NT2/D1 (cell line): ENCODE measurements around the gene PFKP.

ENCODE experiments used
- DNase-seq: peaks from one replicate; pipeline ENCODE4 v3.0.0-alpha.2; 2011; ENCODE audit warnings: low read depth, low spot score
- H3K27me3 ChIP-seq: 2 replicates; pipeline ENCODE4 v1.6.0; 2011; ENCODE audit warnings: mild to moderate bottlenecking; ENCODE audit not compliant: insufficient read length, insufficient read depth
- H3K36me3 ChIP-seq: 2 replicates; pipeline ENCODE4 v1.6.1; 2011; ENCODE audit warnings: mild to moderate bottlenecking, low read length, mixed read lengths; ENCODE audit not compliant: insufficient read depth, insufficient read length
- H3K4me1 ChIP-seq: 2 replicates; pipeline ENCODE4 v1.5.1; 2011; ENCODE audit not compliant: insufficient read depth, insufficient read length
- H3K4me3 ChIP-seq: 2 replicates; pipeline ENCODE4 v1.5.1; 2011; ENCODE audit warnings: low read depth; ENCODE audit not compliant: insufficient read length
- H3K9ac ChIP-seq: 2 replicates; pipeline ENCODE4 v1.6.0; 2011; ENCODE audit warnings: low read depth; ENCODE audit not compliant: insufficient read length
- H3K9me3 ChIP-seq: 2 replicates; pipeline ENCODE4 v1.5.1; 2011; ENCODE audit warnings: mild to moderate bottlenecking, low read length; ENCODE audit not compliant: insufficient read depth
- SUZ12 ChIP-seq: IDR thresholded peaks from 2 replicates; pipeline ENCODE4 v1.6.1; 2011; ENCODE audit not compliant: insufficient read length, insufficient read depth; ENCODE audit errors: extremely low read depth
- YY1 ChIP-seq: IDR thresholded peaks from 2 replicates; pipeline ENCODE4 v1.6.1; 2011; ENCODE audit not compliant: insufficient read length, insufficient read depth
- ZNF274 ChIP-seq: IDR thresholded peaks from 2 replicates; pipeline ENCODE4 v1.6.1; 2011; ENCODE audit warnings: mild to moderate bottlenecking, low read depth, low read length

Gene PFKP

GRCh38 chr10:3037182-3037581 is 30.2 kb upstream of the PFKP start:
- peaks cover 9% of the 10 kb centered on the region; the same call in 1 of the 2 replicates for H3K9me3 ChIP-seq

DNA sequence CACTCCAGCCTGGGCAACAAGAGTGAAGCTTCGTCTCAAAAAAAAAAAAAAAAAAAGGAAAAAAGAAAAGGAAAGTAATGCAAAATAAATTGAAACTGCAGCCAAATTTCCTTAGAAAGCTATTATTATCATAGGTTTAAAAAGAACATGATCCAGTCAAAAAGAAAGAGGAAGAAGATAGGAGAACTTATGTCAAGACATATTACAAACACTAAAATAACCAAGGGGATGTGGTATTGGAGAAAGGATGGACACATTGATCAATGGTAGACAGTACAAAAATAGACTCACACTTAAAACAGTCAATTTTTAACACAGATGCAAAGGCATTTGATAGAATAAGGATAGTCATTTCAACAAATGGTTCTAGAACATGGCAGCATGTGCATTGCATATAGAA is 27.3 kb upstream of the PFKP start:
- DNase-seq: no peak
- peaks cover 9% of the 10 kb centered on the region; the same call in 1 of the 2 replicates for H3K9me3 ChIP-seq
- H3K4me3 ChIP-seq: no peak overlapping the region
- H3K4me1 ChIP-seq: no peaks in the 10 kb centered on the region
- H3K9ac ChIP-seq: no peak overlapping the region
- H3K36me3 ChIP-seq: no peaks in the 10 kb centered on the region
- no peaks in the 10 kb centered on the region for H3K27me3 ChIP-seq
- TF ChIP-seq YY1: no peak
- TF ChIP-seq ZNF274: no peak
- no peak for TF ChIP-seq SUZ12

More at GRCh38 chr10:3037182-3037581, 30.2 kb upstream of the PFKP start:
- H3K27me3 ChIP-seq: no peaks in the 10 kb centered on the region
- TF ChIP-seq YY1: no peak
- TF ChIP-seq ZNF274: no peak
- no peak for TF ChIP-seq SUZ12
- H3K4me1 ChIP-seq: no peaks in the 10 kb centered on the region
- no peak overlapping the region for H3K4me3 ChIP-seq
- H3K36me3 ChIP-seq: no peaks in the 10 kb centered on the region
- DNase-seq: no peak
- no peak overlapping the region for H3K9ac ChIP-seq

GRCh38 chr10:3042589-3042988 is 24.8 kb upstream of the PFKP start:
- TF ChIP-seq ZNF274 (no peak), YY1 (no peak), SUZ12 (no peak)
- H3K36me3 ChIP-seq: no peaks in the 10 kb centered on the region
- peaks cover 9% of the 10 kb centered on the region; the same call in 1 of the 2 replicates for H3K9me3 ChIP-seq
- DNase-seq: no peak
- H3K4me1 ChIP-seq: peaks cover 11% of the 10 kb centered on the region
- no peaks in the 10 kb centered on the region for H3K27me3 ChIP-seq
- H3K4me3 ChIP-seq: no peak overlapping the region
- H3K9ac ChIP-seq: no peak overlapping the region

GRCh38 chr10:3043512-3044368 is 23.6 kb upstream of the PFKP start:
- Histone ChIP-seq H3K9me3 (peaks cover 9% of the 10 kb centered on the region; the same call in 1 of the 2 replicates), H3K4me1 (peaks cover 11% of the 10 kb centered on the region), H3K4me3 (no peak overlapping the region), H3K9ac (peak overlapping the region; percentile 36), H3K36me3 (no peaks in the 10 kb centered on the region), H3K27me3 (no peaks in the 10 kb centered on the region)
- peak; percentile 65 for DNase-seq
- TF ChIP-seq YY1 (no peak), ZNF274 (no peak), SUZ12 (no peak)

- TF ChIP-seq ZNF274 (no peak), YY1 (no peak), SUZ12 (no peak)
- Histone ChIP-seq H3K9me3 (peaks cover 9% of the 10 kb centered on the region; the same call in 1 of the 2 replicates), H3K4me3 (no peak overlapping the region), H3K36me3 (no peaks in the 10 kb centered on the region), H3K9ac (peak overlapping the region; percentile 56), H3K4me1 (peaks cover 11% of the 10 kb centered on the region), H3K27me3 (no peaks in the 10 kb centered on the region)
- DNase-seq: no peak
Measured at GRCh38 chr10:3045471-3046209, 21.7 kb upstream of the PFKP start.

- DNase-seq: no peak
- Histone ChIP-seq H3K4me3 (no peak overlapping the region), H3K4me1 (peaks cover 11% of the 10 kb centered on the region), H3K27me3 (no peaks in the 10 kb centered on the region), H3K9me3 (peaks cover 5% of the 10 kb centered on the region; the same call in 1 of the 2 replicates), H3K36me3 (no peaks in the 10 kb centered on the region), H3K9ac (peak overlapping the region; percentile 56)
- TF ChIP-seq YY1 (no peak), ZNF274 (no peak), SUZ12 (no peak)
Measured at GRCh38 chr10:3046210-3046779, 21.1 kb upstream of the PFKP start.
